ENCODE results near the gene DFFB. TPM values are rescaled to one million over a fixed set of nuclear protein-coding genes. Genes with fewer than 3 reads are reported as not detected.

Gene DFFB
- total and polyA plus RNA-seq, 2 donors (not counting 3 experiments of a cell fraction or from before 2014, with no cell fraction given): 11.7 to 11.8 TPM

GRCh38 chr1:3885611-3886010 is 28.3 kb downstream of the DFFB start:
- no peaks in the 10 kb centered on the region for H3K79me2 ChIP-seq (ENCODE audit: control insufficient read depth, insufficient read depth, low read length)
- H3K4me3 ChIP-seq (replicated peaks in 1 of 3; ENCODE audit: insufficient read depth in 1 of 3, low read depth in 1 of 3, low read length in 3 of 3): no peak overlapping the region
- no peaks in the 10 kb centered on the region for H3K9me3 ChIP-seq (replicated peaks; ENCODE audit: control insufficient read depth, insufficient read depth, low read length)
- no peaks in the 10 kb centered on the region for H4K20me1 ChIP-seq (replicated peaks; ENCODE audit: control insufficient read depth, extremely low read depth, insufficient read depth, low read length)
- dilution Hi-C loops (cut with MboI; ENCODE audit: extremely low pct_ligation_motif_present, low sequenced_read_pairs) (no loop called here), intact Hi-C loops (cut with micrococcal nuclease) (no loop called here)
- no peak overlapping the region for H3K27ac ChIP-seq (ENCODE audit: insufficient read depth, low read depth, low read length)
- ChIA-PET POLR2A (no interaction called here), CTCF (no interaction called here)
- H3K4me1 ChIP-seq (ENCODE audit: control insufficient read depth, extremely low read depth, insufficient read depth, low read length): no peaks in the 10 kb centered on the region
- no peaks in the 10 kb centered on the region for H3K27me3 ChIP-seq (ENCODE audit: control insufficient read depth in 2 of 2, insufficient read depth in 2 of 2, low read length in 2 of 2)
- FAIRE-seq (no peak), DNase-seq (ENCODE audit: low read depth, low spot score) (no peak)
- H3K4me2 ChIP-seq (ENCODE audit: insufficient read depth, low read length): no peak overlapping the region
- no peak overlapping the region for H3K9ac ChIP-seq (replicated peaks; ENCODE audit: extremely low read depth, insufficient read depth, low read length)
- H3K9me1 ChIP-seq (replicated peaks; ENCODE audit: control insufficient read depth, extremely low read depth, insufficient read depth, low read length): no peaks in the 10 kb centered on the region
- TF ChIP-seq EZH2 (IDR thresholded peaks at IDR 0.05; ENCODE audit: borderline replicate concordance, low read depth, low read length, severe bottlenecking) (no peak), JUN (IDR thresholded peaks at IDR 0.05; ENCODE audit: borderline replicate concordance, insufficient read depth, insufficient read length, low read depth) (no peak), POLR2AphosphoS5 (IDR thresholded peaks at IDR 0.05; ENCODE audit: insufficient read depth, low read depth, low read length) (no peak), GATA2 (IDR thresholded peaks at IDR 0.05; ENCODE audit: insufficient read depth, insufficient read length, low read depth, low read length) (no peak), POLR2A (IDR thresholded peaks at IDR 0.05; ENCODE audit: low read depth, low read length) (no peak), MYC (IDR thresholded peaks at IDR 0.05; ENCODE audit: low read depth, low read length) (no peak), FOS (IDR thresholded peaks at IDR 0.05; ENCODE audit: borderline replicate concordance, insufficient read depth, low read length) (no peak), MAX (IDR thresholded peaks at IDR 0.05; ENCODE audit: insufficient read depth, insufficient read length) (no peak), CTCF (IDR thresholded peaks at IDR 0.05; ENCODE audit: extremely low read depth in 1 of 2, insufficient read depth in 1 of 2, low read depth in 1 of 2, low read length in 2 of 2) (no peak)
- no TSS peak for BruUV-seq (replicated peaks)
- H3K36me3 ChIP-seq (ENCODE audit: control insufficient read depth in 2 of 2, extremely low read depth in 1 of 2, insufficient read depth in 2 of 2, low read length in 2 of 2): peaks cover 3 to 21% of the 10 kb centered on the region in 2 experiments
- no peak overlapping the region for H2AFZ ChIP-seq (ENCODE audit: low read depth, low read length)
